Motor neuron (in vitro differentiated cells): ENCODE results near the gene RBM38. TPM values are rescaled to one million over a fixed set of nuclear protein-coding genes. Genes with fewer than 3 reads are reported as not detected.

Experiments
- ATAC-seq, 8 experiments: fragments of 200-7000 bp; cut with Tn5 transposase; replicated peaks in 6 of 8; 2 replicates each; pipeline ENCODE4 v1.8.0; 2021; ENCODE audit warnings: mild to moderate bottlenecking in 8 of 8, moderate library complexity in 8 of 8
- H3K27ac ChIP-seq, 2 donors: fragments of 250-450 bp; sonication (Bioruptor Pico); 2 replicates each; pipeline ENCODE4 v1.9.0; 2021; ENCODE audit warnings: antibody characterized with exemption in 2 of 2, mild to moderate bottlenecking in 2 of 2, moderate library complexity in 1 of 2
- H3K4me1 ChIP-seq, 2 donors: fragments of 250-450 bp; sonication (Bioruptor Pico); replicated peaks in 1 of 2; 2 replicates each; pipeline ENCODE4 v1.6.1; 2021; ENCODE audit warnings: antibody characterized with exemption in 2 of 2, mild to moderate bottlenecking in 2 of 2, moderate library complexity in 1 of 2
- H3K4me3 ChIP-seq, 5 donors: fragments of 250-450 bp; sonication (Bioruptor Pico); 2 replicates each; pipeline ENCODE4 v1.9.0; 2021; ENCODE audit warnings: antibody characterized with exemption in 5 of 5, mild to moderate bottlenecking in 5 of 5, moderate library complexity in 4 of 5
- WGBS, 10 experiments: fragments of 450-650 bp; shearing (Covaris generic); methylation state at CpG; one replicate each; pipeline ENCODE4 v1.0.0; 2022; 5-methylcytosine and 5-hydroxymethylcytosine counted together
- in situ Hi-C, 9 experiments: fragments of 400-800 bp; cut with MboI; loops; one replicate each; pipeline ENCODE4 v1.15.0; 2021; ENCODE audit warnings: low sequenced_read_pairs in 9 of 9, low pct_unique_long_range_greater_than_20kb in 2 of 9; ENCODE audit not compliant: unreplicated experiment in 9 of 9
- total RNA-seq, 8 experiments: library from RNA; unstranded; fragments of 300-600 nt; gene quantifications; 2 replicates each; pipeline versions ENCODE4 v1.2.3 to v1.2.4, GENCODE V29; 2022

Gene RBM38
- total RNA-seq, 8 experiments from 2014 or later: 1.2 to 24.3 (median 9.6) TPM

DNA sequence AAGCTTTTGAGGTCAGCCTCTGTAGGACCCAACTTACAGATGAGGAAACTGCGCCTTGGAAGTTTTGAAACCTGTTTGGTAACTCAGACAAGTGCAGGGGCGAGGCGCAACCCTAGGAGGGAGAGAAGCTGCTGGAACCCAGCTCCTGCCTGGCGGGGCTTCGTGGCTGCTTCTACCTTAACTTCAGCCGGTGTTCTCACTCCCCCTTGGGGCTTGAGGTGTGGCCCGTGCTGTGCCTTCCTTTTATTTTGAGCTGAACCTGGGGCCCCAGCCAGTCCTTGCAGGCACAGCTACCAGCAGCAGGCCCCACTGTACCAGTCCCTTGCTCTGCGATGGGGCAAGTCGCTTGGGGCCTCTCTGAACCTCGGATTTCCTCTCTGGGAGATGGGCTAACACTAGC, 12.0 kb downstream of the RBM38 start:
- Histone ChIP-seq H3K27ac (no peak overlapping the region), H3K4me1 (peaks cover 7 to 12% of the 10 kb centered on the region in 2 donors), H3K4me3 (no peak overlapping the region)
- ATAC-seq: no peak
- in situ Hi-C loops: no loop called here
- WGBS, 10 experiments: 80 to 100% (median 94%) methylated on average over 2 to 8 of the region's 10 CpGs; no CpG with 5 or more reads in 4 of the 10 experiments

DNA sequence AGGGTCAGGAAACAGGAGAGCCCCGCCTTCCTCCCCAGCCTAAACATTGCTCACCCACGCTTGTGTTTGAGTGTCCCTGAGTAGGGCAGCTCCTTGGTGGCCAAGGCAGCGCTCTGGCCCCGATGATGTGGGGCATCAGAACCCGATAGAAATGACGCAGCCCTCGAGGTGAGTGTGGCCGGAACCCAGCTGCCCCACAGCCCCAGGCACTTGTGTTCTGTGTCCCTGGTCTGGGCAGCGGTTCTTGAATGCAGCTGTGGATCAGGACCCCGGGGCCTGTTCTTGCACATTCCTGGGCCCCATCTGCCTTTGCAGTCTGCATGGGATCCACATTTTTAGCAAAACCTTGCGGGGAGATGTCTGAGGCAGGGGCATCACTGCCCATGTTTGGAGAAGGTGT, 12.8 kb downstream of the RBM38 start:
- peaks cover 3 to 8% of the 10 kb centered on the region in 2 donors for H3K4me1 ChIP-seq
- 74 to 100% (median 100%) methylated on average over 1 to 7 of the region's 11 CpGs; no CpG with 5 or more reads in 4 of the 10 experiments for WGBS, 10 experiments
- no peak overlapping the region for H3K4me3 ChIP-seq
- no peak for ATAC-seq
- in situ Hi-C loops: no loop called here
- no peak overlapping the region for H3K27ac ChIP-seq

DNA sequence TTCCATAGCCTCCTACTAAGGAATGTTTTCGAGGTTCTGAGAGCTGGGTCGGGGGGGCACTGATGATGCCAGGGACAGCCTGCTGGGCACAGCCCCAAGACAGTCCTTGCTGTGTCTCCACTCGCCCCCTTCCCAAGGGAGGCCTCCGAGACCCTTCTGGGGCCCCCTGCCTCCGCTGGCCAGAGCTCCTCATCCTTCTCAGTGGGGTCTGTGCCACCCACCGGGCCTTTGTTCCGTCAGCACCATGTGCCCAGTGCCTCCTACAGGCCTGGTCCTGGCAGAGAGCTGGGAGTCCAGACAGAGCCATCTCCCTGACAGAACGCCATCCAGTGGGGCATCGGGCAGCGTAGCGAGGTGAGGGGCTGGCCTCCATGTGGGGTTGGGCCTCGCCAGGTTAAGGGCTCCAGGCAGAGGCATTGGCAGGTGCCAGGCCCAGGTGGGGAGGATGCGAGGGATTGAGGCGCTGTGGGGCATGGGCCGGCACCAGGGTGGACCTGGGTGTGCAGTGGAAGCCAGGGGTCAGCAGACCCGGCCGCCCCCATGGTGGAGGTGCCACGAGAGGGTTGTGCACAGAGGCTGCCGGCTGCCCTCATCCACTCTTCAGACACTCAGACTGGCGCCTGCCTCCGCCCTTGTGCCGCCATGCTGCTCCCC, 13.3 kb downstream of the RBM38 start:
- Histone ChIP-seq H3K4me1 (peaks cover 0 to 4% of the 10 kb centered on the region in 2 donors), H3K4me3 (no peak overlapping the region), H3K27ac (no peak overlapping the region)
- ATAC-seq: no peak
- in situ Hi-C loops: no loop called here
- 90 to 100% (median 100%) methylated on average over 1 to 4 of the region's 22 CpGs; no CpG with 5 or more reads in 5 of the 10 experiments for WGBS, 10 experiments

DNA sequence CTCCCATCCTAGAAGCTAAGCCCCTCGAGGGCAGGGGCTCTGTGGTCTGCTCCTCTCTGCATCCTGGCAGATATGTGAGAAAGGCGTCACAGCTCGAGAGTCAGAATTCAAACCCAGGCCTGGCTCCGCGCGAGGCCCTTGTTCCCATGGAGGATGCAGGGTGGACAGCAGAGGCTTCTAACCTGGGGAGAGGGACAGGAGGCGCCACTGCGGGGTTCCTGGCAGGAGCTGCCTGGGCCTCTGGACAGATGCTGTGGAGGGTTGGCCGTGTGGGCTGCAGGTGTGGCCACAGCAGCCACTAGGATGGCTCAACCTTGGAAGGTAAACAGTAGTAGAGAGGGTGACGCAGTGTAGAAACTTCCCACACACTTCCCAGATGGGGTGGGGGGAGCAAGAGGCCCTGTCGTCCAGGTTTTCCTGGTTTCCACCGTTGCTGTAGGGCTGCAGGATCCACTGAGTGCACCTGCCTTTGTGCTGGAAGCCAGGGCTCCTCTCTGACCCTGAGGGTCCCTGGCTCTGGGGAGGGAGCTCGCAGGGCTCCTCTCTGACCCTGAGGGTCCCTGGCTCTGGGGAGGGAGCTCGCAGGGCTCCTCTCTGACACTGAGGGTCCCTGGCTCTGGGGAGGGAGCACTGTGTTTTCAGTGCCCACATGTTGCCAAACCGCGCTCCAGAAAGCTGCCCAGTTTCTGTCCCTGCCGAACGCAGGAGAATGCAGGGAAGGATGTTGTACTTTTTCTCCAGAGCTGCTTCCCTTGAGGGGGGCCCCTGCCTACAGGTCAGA, 14.2 kb downstream of the RBM38 start:
- Histone ChIP-seq H3K4me1 (peaks cover 0 to 8% of the 10 kb centered on the region in 2 donors), H3K4me3 (no peak overlapping the region), H3K27ac (no peak overlapping the region)
- WGBS, 10 experiments: 67 to 100% (median 98%) methylated on average over 1 to 8 of the region's 18 CpGs; no CpG with 5 or more reads in 6 of the 10 experiments
- ATAC-seq: no peak
- in situ Hi-C loops: no loop called here

DNA sequence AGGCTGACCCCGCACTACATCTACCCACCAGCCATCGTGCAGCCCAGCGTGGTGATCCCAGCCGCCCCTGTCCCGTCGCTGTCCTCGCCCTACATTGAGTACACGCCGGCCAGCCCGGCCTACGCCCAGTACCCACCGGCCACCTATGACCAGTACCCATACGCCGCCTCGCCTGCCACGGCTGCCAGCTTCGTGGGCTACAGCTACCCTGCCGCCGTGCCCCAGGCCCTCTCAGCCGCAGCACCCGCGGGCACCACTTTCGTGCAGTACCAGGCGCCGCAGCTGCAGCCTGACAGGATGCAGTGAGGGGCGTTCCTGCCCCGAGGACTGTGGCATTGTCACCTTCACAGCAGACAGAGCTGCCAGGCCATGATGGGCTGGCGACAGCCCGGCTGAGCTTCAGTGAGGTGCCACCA, 16.4 kb downstream of the RBM38 start:
- Histone ChIP-seq H3K4me1 (peaks cover 0 to 8% of the 10 kb centered on the region in 2 donors), H3K27ac (no peak overlapping the region), H3K4me3 (no peak overlapping the region)
- WGBS, 10 experiments: 99% methylated on average over 12 of the region's 29 CpGs; no CpG with 5 or more reads in 9 of the 10 experiments
- in situ Hi-C loops: no loop called here
- ATAC-seq: no peak

DNA sequence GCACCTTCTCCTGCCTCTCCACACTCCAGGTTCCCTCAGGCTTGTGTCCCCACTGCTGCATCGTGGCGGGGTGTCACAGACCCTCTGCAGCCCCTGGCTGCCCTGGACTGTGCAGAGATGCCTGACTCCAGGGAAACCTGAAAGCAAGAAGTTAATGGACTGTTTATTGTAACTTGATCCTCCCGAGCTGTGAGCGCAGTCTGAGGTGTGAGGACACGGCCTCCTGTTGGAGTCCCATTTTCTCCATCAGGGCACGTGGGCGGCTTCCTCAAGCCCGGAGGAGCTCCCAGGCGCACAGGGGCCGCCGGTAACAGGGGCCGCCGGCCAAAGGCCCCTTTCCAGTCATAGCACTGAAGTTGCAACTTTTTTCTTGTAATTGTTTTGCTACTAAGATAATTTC, 16.9 kb downstream of the RBM38 start:
- no peak for ATAC-seq
- in situ Hi-C loops: no loop called here
- 53 to 96% (median 77%) methylated on average over 4 to 10 of the region's 13 CpGs; no CpG with 5 or more reads in 5 of the 10 experiments for WGBS, 10 experiments
- H3K4me3 ChIP-seq: no peak overlapping the region
- H3K27ac ChIP-seq: no peak overlapping the region
- peaks cover 0 to 8% of the 10 kb centered on the region in 2 donors for H3K4me1 ChIP-seq

DNA sequence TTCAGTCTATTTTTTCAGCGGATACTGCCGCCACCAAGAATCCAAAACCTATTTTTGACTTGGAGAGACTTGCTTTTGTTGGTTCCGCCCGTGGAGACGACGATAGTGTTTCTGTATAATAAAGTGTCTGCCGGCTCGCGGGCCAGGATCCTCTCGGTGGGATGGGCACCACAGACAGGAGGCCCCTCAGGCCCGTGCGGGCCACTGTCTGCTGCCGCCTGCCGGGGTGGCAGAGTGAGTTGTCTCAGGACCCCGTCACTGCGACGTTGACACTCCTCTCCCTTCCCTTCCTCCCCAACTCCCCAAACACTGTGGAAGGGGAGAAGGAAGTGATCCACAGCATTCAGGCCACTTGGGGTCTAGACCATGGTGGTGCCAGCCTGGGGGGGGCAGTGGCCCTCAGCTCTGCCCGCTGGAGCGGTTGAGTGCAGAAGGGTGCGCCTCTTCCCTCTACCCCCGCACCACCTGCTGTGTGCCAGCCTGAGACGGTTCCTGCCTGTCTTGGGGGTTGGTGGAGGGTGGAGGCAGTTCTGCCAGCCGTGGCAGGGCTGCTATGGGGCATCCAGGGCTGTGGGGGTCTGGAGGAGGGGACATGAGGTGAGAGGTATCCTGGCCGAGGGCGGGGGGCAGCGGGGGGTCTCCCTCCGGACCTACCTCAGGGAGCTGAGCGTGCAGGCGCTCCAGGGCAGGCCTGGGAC, 17.5 kb downstream of the RBM38 start:
- 80 to 100% (median 97%) methylated on average over 2 to 14 of the region's 29 CpGs; no CpG with 5 or more reads in 3 of the 10 experiments for WGBS, 10 experiments
- in situ Hi-C loops: no loop called here
- H3K4me1 ChIP-seq: peaks cover 0 to 8% of the 10 kb centered on the region in 2 donors
- no peak overlapping the region for H3K27ac ChIP-seq
- no peak for ATAC-seq
- no peak overlapping the region for H3K4me3 ChIP-seq

DNA sequence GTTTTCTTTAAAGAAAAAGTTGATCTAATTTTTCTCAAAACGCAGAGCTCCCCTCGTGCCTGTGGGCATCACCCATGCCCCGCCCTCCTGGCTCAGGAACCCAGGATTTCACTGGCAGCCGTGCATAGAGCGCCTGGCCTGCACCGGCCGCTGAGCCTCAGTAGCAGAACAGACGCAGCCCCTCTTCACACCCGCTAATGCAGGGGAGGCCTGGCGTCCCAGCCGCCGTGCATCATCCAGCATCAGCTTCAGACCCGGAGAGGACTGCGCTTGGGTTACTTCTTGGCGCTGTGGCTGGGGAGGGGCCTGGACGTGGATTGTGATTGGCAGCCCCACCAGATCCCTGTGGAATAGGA, 18.1 kb downstream of the RBM38 start:
- 33 to 100% (median 87%) methylated on average over 1 to 12 of the region's 16 CpGs; no CpG with 5 or more reads in 5 of the 10 experiments for WGBS, 10 experiments
- Histone ChIP-seq H3K27ac (no peak overlapping the region), H3K4me3 (no peak overlapping the region), H3K4me1 (peaks cover 0 to 8% of the 10 kb centered on the region in 2 donors)
- in situ Hi-C loops: no loop called here
- ATAC-seq: peak in 1 of 8 experiments; percentile 2

DNA sequence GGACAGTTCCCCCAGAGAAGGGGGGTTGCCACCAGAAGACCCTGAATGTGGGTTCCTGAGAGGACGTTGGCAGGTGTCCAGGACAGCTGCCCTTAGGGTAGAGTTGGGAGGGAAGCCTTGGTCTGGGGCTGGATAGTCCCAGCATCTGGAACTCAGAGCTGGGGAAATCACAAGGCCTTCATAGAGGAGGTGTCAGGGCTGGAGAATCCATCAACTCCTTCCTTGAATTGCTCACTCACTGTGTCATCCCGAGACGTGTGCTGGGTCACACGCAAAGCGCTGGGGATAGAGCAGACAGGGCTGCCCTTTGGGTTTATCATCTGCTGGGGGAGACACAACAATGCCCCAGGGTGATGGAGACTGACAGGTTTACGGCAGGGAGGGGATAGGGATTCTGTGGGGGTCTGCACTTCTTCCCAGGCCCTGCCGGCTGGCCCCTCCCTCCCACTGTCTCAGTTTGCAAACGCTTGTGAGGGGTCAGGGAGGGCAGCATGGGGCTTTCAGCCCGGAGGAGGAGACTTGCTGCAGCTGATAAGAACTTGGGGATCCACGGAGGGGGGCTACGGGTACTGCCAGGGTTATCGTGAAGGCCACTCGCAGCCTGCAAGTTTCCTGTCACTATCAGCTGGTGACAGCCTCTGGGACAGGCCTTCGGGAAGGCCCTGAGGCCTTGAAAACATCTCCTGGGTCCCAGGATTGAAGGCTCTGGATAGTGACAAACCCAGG, 18.6 kb downstream of the RBM38 start:
- H3K4me1 ChIP-seq: peaks cover 0 to 8% of the 10 kb centered on the region in 2 donors
- 0 to 22% (median 5%) methylated on average over 2 to 5 of the region's 14 CpGs; no CpG with 5 or more reads in 7 of the 10 experiments for WGBS, 10 experiments
- in situ Hi-C loops: no loop called here
- no peak overlapping the region for H3K4me3 ChIP-seq
- ATAC-seq: peak in 5 of 8 experiments; percentile 37 to 57 (median 52)
- peak overlapping the region in 1 of 2 donors; percentile 8 for H3K27ac ChIP-seq

DNA sequence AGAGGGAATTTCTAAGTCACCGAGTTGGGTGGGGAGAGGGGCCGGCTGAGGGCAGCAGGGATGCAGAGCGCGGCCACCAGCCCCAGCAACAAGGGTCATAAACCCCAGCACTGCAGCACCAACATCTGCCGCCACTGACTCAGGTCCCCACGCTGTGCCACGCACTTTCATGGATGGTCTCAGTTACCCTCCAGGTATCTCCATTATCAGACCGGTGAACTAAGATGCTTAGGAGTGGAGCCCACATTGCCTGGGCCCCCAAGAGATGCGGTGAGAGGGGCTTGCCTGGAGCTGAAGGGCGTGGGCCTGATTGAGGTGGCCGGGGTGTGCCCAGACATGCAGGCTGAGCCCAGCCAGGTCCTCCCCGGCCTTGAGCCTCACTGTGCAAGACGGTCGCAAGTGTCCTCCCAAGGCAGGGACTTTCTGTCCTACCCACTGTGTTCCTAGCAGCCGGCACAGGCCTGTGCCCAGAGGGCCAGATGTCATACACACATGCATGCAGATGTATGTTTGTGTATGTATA, 19.3 kb downstream of the RBM38 start:
- no peak overlapping the region for H3K4me3 ChIP-seq
- ATAC-seq: peak in 4 of 8 experiments; percentile 5 to 68 (median 34)
- H3K4me1 ChIP-seq: peaks cover 0 to 8% of the 10 kb centered on the region in 2 donors
- in situ Hi-C loops: no loop called here
- peak overlapping the region in 1 of 2 donors; percentile 8 for H3K27ac ChIP-seq
- WGBS, 10 experiments: 67 to 100% methylated on average over 2 to 4 of the region's 15 CpGs; no CpG with 5 or more reads in 8 of the 10 experiments

DNA sequence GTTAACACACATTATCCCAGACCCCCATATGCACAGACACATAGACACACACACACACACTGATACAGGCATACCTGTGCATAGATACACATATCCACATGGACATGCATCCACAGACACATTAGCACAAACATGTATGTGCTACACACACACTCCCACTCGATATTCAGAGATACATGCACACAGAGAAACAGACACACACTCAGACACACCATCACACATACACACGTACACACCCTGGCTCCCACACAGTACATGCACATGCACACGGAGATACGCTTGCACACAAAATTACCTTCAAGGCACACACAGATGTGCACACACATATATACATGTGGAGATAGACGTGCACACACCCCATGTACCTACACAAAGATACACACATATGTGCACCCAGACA, 19.7 kb downstream of the RBM38 start:
- ATAC-seq: no peak
- in situ Hi-C loops: no loop called here
- H3K27ac ChIP-seq: no peak overlapping the region
- 80 to 100% (median 92%) methylated on average over 1 to 4 of the region's 5 CpGs; no CpG with 5 or more reads in 6 of the 10 experiments for WGBS, 10 experiments
- peaks cover 0 to 10% of the 10 kb centered on the region in 2 donors for H3K4me1 ChIP-seq
- H3K4me3 ChIP-seq: no peak overlapping the region
